ENCODE measurements around the gene CAPZB.

CAPZB gene

GRCh38 chr1:19339214-19339861 is 146.0 kb downstream of the CAPZB start:
- no peak for ATAC-seq
- no peaks in the 10 kb centered on the region for H3K9me3 Mint-ChIP-seq
- H3K27ac Mint-ChIP-seq = no peak overlapping the region
- no peak overlapping the region for H3K4me3 Mint-ChIP-seq
- H3K4me1 Mint-ChIP-seq = peaks cover 26% of the 10 kb centered on the region
- peaks cover 62% of the 10 kb centered on the region for H3K36me3 Mint-ChIP-seq
- H3K27me3 Mint-ChIP-seq = no peaks in the 10 kb centered on the region

- no peaks in the 10 kb centered on the region for H3K27me3 Mint-ChIP-seq
- no peak overlapping the region for H3K27ac Mint-ChIP-seq
- H3K9me3 Mint-ChIP-seq = no peaks in the 10 kb centered on the region
- peaks cover 26% of the 10 kb centered on the region for H3K4me1 Mint-ChIP-seq
- H3K36me3 Mint-ChIP-seq = peaks cover 54% of the 10 kb centered on the region
- no peak overlapping the region for H3K4me3 Mint-ChIP-seq
- ATAC-seq = no peak
These were observed 147.0 kb downstream of the CAPZB start for GRCh38 chr1:19338323-19338762.

- Mint-ChIP-seq H3K4me3 (no peak overlapping the region), H3K36me3 (peaks cover 46% of the 10 kb centered on the region), H3K27me3 (no peaks in the 10 kb centered on the region), H3K27ac (peak overlapping the region; percentile 69), H3K9me3 (no peaks in the 10 kb centered on the region), H3K4me1 (peaks cover 26% of the 10 kb centered on the region)
- ATAC-seq = no peak
These were observed 148.1 kb downstream of the CAPZB start for GRCh38 chr1:19337289-19337688.

- peaks cover 25% of the 10 kb centered on the region for H3K4me1 Mint-ChIP-seq
- H3K27me3 Mint-ChIP-seq = no peaks in the 10 kb centered on the region
- H3K9me3 Mint-ChIP-seq = no peaks in the 10 kb centered on the region
- H3K36me3 Mint-ChIP-seq = peaks cover 39% of the 10 kb centered on the region
- H3K27ac Mint-ChIP-seq = peak overlapping the region; percentile 69
- ATAC-seq = peak; percentile 65
- no peak overlapping the region for H3K4me3 Mint-ChIP-seq
These were observed 148.8 kb downstream of the CAPZB start for GRCh38 chr1:19336543-19336942.

- H3K27me3 Mint-ChIP-seq = no peaks in the 10 kb centered on the region
- H3K27ac Mint-ChIP-seq = no peak overlapping the region
- peak; percentile 25 for ATAC-seq
- peaks cover 25% of the 10 kb centered on the region for H3K36me3 Mint-ChIP-seq
- no peaks in the 10 kb centered on the region for H3K9me3 Mint-ChIP-seq
- H3K4me1 Mint-ChIP-seq = peaks cover 19% of the 10 kb centered on the region
- no peak overlapping the region for H3K4me3 Mint-ChIP-seq
These were observed 151.6 kb downstream of the CAPZB start for GRCh38 chr1:19333587-19334354.

GRCh38 chr1:19332832-19333231 is 152.5 kb downstream of the CAPZB start:
- no peak overlapping the region for H3K4me3 Mint-ChIP-seq
- peaks cover 25% of the 10 kb centered on the region for H3K36me3 Mint-ChIP-seq
- ATAC-seq = no peak
- peaks cover 19% of the 10 kb centered on the region for H3K4me1 Mint-ChIP-seq
- no peaks in the 10 kb centered on the region for H3K27me3 Mint-ChIP-seq
- H3K9me3 Mint-ChIP-seq = no peaks in the 10 kb centered on the region
- no peak overlapping the region for H3K27ac Mint-ChIP-seq

- ATAC-seq = no peak
- H3K36me3 Mint-ChIP-seq = peaks cover 28% of the 10 kb centered on the region
- no peak overlapping the region for H3K4me3 Mint-ChIP-seq
- peaks cover 12% of the 10 kb centered on the region for H3K4me1 Mint-ChIP-seq
- no peaks in the 10 kb centered on the region for H3K9me3 Mint-ChIP-seq
- H3K27me3 Mint-ChIP-seq = no peaks in the 10 kb centered on the region
- no peak overlapping the region for H3K27ac Mint-ChIP-seq
These were observed 154.0 kb downstream of the CAPZB start for GRCh38 chr1:19331262-19331878.

- Mint-ChIP-seq H3K27ac (no peak overlapping the region), H3K4me1 (peaks cover 10% of the 10 kb centered on the region), H3K27me3 (no peaks in the 10 kb centered on the region), H3K9me3 (no peaks in the 10 kb centered on the region), H3K36me3 (peaks cover 32% of the 10 kb centered on the region), H3K4me3 (no peak overlapping the region)
- no peak for ATAC-seq
These were observed 154.7 kb downstream of the CAPZB start for GRCh38 chr1:19330449-19331135.

- Mint-ChIP-seq H3K4me1 (peaks cover 10% of the 10 kb centered on the region), H3K27ac (no peak overlapping the region), H3K36me3 (peaks cover 39% of the 10 kb centered on the region), H3K4me3 (no peak overlapping the region), H3K9me3 (no peaks in the 10 kb centered on the region), H3K27me3 (no peaks in the 10 kb centered on the region)
- ATAC-seq = no peak
These were observed 155.7 kb downstream of the CAPZB start for GRCh38 chr1:19329611-19330010.

GRCh38 chr1:19329188-19329587 is 156.2 kb downstream of the CAPZB start:
- no peak for ATAC-seq
- H3K27me3 Mint-ChIP-seq = no peaks in the 10 kb centered on the region
- H3K9me3 Mint-ChIP-seq = no peaks in the 10 kb centered on the region
- no peak overlapping the region for H3K4me3 Mint-ChIP-seq
- H3K27ac Mint-ChIP-seq = no peak overlapping the region
- H3K36me3 Mint-ChIP-seq = peaks cover 43% of the 10 kb centered on the region
- H3K4me1 Mint-ChIP-seq = peaks cover 10% of the 10 kb centered on the region

- Mint-ChIP-seq H3K4me1 (peaks cover 10% of the 10 kb centered on the region), H3K36me3 (peaks cover 48% of the 10 kb centered on the region), H3K27ac (no peak overlapping the region), H3K9me3 (no peaks in the 10 kb centered on the region), H3K27me3 (no peaks in the 10 kb centered on the region), H3K4me3 (no peak overlapping the region)
- ATAC-seq = no peak
These were observed 156.9 kb downstream of the CAPZB start for GRCh38 chr1:19328486-19328885.

- H3K4me1 Mint-ChIP-seq = peaks cover 10% of the 10 kb centered on the region
- H3K9me3 Mint-ChIP-seq = no peaks in the 10 kb centered on the region
- no peak overlapping the region for H3K27ac Mint-ChIP-seq
- no peak for ATAC-seq
- no peaks in the 10 kb centered on the region for H3K27me3 Mint-ChIP-seq
- no peak overlapping the region for H3K4me3 Mint-ChIP-seq
- H3K36me3 Mint-ChIP-seq = peaks cover 55% of the 10 kb centered on the region
These were observed 157.6 kb downstream of the CAPZB start for GRCh38 chr1:19327736-19328135.

GRCh38 chr1:19327301-19327700 is 158.0 kb downstream of the CAPZB start:
- H3K36me3 Mint-ChIP-seq = peaks cover 59% of the 10 kb centered on the region
- no peak overlapping the region for H3K4me3 Mint-ChIP-seq
- no peak overlapping the region for H3K27ac Mint-ChIP-seq
- H3K9me3 Mint-ChIP-seq = no peaks in the 10 kb centered on the region
- peaks cover 10% of the 10 kb centered on the region for H3K4me1 Mint-ChIP-seq
- no peak for ATAC-seq
- H3K27me3 Mint-ChIP-seq = no peaks in the 10 kb centered on the region

- Mint-ChIP-seq H3K27ac (no peak overlapping the region), H3K36me3 (peaks cover 62% of the 10 kb centered on the region), H3K4me1 (peaks cover 10% of the 10 kb centered on the region), H3K9me3 (no peaks in the 10 kb centered on the region), H3K27me3 (no peaks in the 10 kb centered on the region), H3K4me3 (no peak overlapping the region)
- no peak for ATAC-seq
These were observed 158.6 kb downstream of the CAPZB start for GRCh38 chr1:19326748-19327065.

- Mint-ChIP-seq H3K27me3 (no peaks in the 10 kb centered on the region), H3K4me3 (no peak overlapping the region), H3K27ac (no peak overlapping the region), H3K9me3 (no peaks in the 10 kb centered on the region), H3K4me1 (peaks cover 10% of the 10 kb centered on the region), H3K36me3 (peaks cover 62% of the 10 kb centered on the region)
- peak; percentile 82 for ATAC-seq
These were observed 159.2 kb downstream of the CAPZB start for GRCh38 chr1:19325958-19326747.
